SK-N-SH (cell line): ENCODE data around the gene MYL5. TPM values are rescaled to one million over a fixed set of nuclear protein-coding genes. Genes with fewer than 3 reads are reported as not detected.

Experiments used
- FOSL2 ChIP-seq: IDR thresholded peaks from 2 replicates; pipeline ENCODE4 v1.4.0; 2012; ENCODE audit warnings: low read depth, mild to moderate bottlenecking, moderate library complexity, borderline replicate concordance
- NRF1 ChIP-seq: IDR thresholded peaks from 2 replicates; pipeline ENCODE4 v1.6.1; 2012; ENCODE audit warnings: low read depth, mild to moderate bottlenecking, low read length
- RAD21 ChIP-seq: IDR thresholded peaks from 2 replicates; pipeline ENCODE4 v1.6.1; 2012; ENCODE audit warnings: mild to moderate bottlenecking, low read length
- RCOR1 ChIP-seq: fragments of 150-350 bp; IDR thresholded peaks from 2 replicates; pipeline ENCODE4 v1.6.1; 2017; ENCODE audit warnings: antibody characterized with exemption, low read length
- SMC3 ChIP-seq: IDR thresholded peaks from 2 replicates; pipeline ENCODE4 v1.6.1; 2012; ENCODE audit warnings: low read depth, low read length, improper control_type of control experiment
- TAF1 ChIP-seq: IDR thresholded peaks from 2 replicates; pipeline ENCODE4 v1.6.1; 2012; ENCODE audit warnings: low read depth, mild to moderate bottlenecking, low read length, moderate library complexity, borderline replicate concordance
- polyA plus RNA-seq, 3 experiments: library from polyadenylated mRNA; depleted of rRNA; stranded (reverse); fragments of >200 nt; gene quantifications; 2 replicates each; pipeline ENCODE4 v1.2.3, GENCODE V29; 2012
- TF ChIP-seq, protein P1 (sequence below): IDR thresholded peaks from 2 replicates; pipeline ENCODE4 v1.6.1; 2012; ENCODE audit warnings: mild to moderate bottlenecking, low read depth, low read length, moderate library complexity
- TF ChIP-seq, protein P2 (sequence below): fragments of 150-350 bp; IDR thresholded peaks from 2 replicates; pipeline ENCODE4 v1.6.1; 2017; ENCODE audit warnings: antibody characterized with exemption, low read length, low read depth, borderline replicate concordance
- TF ChIP-seq, protein P3 (sequence below): IDR thresholded peaks from 2 replicates; pipeline ENCODE4 v1.4.0; 2012; ENCODE audit warnings: low read depth, borderline replicate concordance
- TF ChIP-seq, protein P4 (sequence below): IDR thresholded peaks from 2 replicates; pipeline ENCODE4; 2012

The MYL5 gene
- polyA plus RNA-seq, 1 of the 3 experiments (the other 2 are of a cell fraction) = 46.9 TPM

DNA sequence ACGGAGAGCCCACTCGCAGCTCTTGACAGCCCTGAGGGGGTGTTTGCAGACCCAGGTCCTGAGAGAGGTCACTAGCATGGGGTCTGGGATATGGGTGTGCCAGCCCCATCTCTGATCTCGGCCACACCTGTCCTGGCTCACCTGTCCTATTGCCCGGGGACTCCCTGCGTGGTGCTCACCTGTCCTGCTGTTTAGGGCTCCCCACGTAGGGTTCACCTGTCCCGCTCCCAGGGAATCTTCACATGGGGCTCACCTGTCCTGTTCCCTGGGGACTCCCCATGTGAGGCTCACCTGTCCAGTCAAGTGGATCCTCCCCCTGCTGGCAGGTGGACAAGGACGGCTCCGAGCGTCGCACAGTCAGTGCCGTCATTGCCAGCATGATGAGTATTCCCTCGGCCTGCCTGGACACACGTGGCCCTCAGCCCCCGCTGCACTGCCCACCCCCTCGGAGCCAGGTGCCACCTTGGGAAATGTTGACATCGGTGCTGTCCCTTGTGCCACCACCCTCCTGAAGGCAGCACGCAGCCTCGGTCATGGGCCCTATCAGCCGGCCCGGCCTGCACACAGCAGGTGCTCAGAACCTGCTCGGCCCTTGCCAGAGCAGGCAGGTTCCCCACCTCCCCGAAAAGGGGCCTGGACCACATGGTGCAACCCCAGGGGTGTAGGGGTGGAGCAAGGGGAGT is 8.3 kb downstream of the MYL5 start (continued):
- TF ChIP-seq, protein P1, sequence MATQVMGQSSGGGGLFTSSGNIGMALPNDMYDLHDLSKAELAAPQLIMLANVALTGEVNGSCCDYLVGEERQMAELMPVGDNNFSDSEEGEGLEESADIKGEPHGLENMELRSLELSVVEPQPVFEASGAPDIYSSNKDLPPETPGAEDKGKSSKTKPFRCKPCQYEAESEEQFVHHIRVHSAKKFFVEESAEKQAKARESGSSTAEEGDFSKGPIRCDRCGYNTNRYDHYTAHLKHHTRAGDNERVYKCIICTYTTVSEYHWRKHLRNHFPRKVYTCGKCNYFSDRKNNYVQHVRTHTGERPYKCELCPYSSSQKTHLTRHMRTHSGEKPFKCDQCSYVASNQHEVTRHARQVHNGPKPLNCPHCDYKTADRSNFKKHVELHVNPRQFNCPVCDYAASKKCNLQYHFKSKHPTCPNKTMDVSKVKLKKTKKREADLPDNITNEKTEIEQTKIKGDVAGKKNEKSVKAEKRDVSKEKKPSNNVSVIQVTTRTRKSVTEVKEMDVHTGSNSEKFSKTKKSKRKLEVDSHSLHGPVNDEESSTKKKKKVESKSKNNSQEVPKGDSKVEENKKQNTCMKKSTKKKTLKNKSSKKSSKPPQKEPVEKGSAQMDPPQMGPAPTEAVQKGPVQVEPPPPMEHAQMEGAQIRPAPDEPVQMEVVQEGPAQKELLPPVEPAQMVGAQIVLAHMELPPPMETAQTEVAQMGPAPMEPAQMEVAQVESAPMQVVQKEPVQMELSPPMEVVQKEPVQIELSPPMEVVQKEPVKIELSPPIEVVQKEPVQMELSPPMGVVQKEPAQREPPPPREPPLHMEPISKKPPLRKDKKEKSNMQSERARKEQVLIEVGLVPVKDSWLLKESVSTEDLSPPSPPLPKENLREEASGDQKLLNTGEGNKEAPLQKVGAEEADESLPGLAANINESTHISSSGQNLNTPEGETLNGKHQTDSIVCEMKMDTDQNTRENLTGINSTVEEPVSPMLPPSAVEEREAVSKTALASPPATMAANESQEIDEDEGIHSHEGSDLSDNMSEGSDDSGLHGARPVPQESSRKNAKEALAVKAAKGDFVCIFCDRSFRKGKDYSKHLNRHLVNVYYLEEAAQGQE = no peak
- TF ChIP-seq, protein P2, sequence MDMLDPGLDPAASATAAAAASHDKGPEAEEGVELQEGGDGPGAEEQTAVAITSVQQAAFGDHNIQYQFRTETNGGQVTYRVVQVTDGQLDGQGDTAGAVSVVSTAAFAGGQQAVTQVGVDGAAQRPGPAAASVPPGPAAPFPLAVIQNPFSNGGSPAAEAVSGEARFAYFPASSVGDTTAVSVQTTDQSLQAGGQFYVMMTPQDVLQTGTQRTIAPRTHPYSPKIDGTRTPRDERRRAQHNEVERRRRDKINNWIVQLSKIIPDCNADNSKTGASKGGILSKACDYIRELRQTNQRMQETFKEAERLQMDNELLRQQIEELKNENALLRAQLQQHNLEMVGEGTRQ = no peak
- TF ChIP-seq NRF1 (no peak), TAF1 (no peak), RAD21 (no peak), SMC3 (no peak), FOSL2 (no peak), RCOR1 (no peak)
- TF ChIP-seq, protein P3, sequence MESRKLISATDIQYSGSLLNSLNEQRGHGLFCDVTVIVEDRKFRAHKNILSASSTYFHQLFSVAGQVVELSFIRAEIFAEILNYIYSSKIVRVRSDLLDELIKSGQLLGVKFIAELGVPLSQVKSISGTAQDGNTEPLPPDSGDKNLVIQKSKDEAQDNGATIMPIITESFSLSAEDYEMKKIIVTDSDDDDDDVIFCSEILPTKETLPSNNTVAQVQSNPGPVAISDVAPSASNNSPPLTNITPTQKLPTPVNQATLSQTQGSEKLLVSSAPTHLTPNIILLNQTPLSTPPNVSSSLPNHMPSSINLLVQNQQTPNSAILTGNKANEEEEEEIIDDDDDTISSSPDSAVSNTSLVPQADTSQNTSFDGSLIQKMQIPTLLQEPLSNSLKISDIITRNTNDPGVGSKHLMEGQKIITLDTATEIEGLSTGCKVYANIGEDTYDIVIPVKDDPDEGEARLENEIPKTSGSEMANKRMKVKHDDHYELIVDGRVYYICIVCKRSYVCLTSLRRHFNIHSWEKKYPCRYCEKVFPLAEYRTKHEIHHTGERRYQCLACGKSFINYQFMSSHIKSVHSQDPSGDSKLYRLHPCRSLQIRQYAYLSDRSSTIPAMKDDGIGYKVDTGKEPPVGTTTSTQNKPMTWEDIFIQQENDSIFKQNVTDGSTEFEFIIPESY = no peak
- TF ChIP-seq, protein P4, sequence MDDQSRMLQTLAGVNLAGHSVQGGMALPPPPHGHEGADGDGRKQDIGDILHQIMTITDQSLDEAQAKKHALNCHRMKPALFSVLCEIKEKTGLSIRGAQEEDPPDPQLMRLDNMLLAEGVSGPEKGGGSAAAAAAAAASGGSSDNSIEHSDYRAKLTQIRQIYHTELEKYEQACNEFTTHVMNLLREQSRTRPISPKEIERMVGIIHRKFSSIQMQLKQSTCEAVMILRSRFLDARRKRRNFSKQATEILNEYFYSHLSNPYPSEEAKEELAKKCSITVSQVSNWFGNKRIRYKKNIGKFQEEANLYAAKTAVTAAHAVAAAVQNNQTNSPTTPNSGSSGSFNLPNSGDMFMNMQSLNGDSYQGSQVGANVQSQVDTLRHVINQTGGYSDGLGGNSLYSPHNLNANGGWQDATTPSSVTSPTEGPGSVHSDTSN = no peak
